Heart right ventricle (tissue), 16 donors: Measurements from ENCODE around the gene GLCE. TPM values are rescaled to one million over a fixed set of nuclear protein-coding genes. Genes with fewer than 3 reads are reported as not detected.
A peak's percentile ranks its signal among the peaks of the same experiment; 100 is the strongest.
"Not testable (repeated sequence)": the region's sequence is repeated elsewhere in the genome, so short reads cannot be mapped to it uniquely, and the experiment has no call there.

Experiments
- ATAC-seq, 8 donors: fragments of 200-7000 bp; cut with Tn5 transposase; one replicate each; pipeline ENCODE4 v1.9.1; 2020; ENCODE audit warnings: mild to moderate bottlenecking in 8 of 8, moderate library complexity in 8 of 8, moderate number of reproducible peaks in 1 of 8
- DNase-seq, 2 donors: peaks; one replicate each; pipeline ENCODE4 v3.0.0-alpha.2; 2020
- H3K27ac ChIP-seq, 10 donors: fragments of 200-600 bp; sonication (generic) in 2 of 10; one replicate each; pipeline versions ENCODE4 v1.5.0 to v1.8.0; 2020 to 2022; ENCODE audit warnings: mild to moderate bottlenecking in 3 of 10
- H3K27me3 ChIP-seq, 7 donors: fragments of 200-600 bp; one replicate each; pipeline ENCODE4 v1.8.0; 2021 to 2022; ENCODE audit warnings: mild to moderate bottlenecking in 2 of 7
- H3K36me3 ChIP-seq, 9 donors: fragments of 200-600 bp; sonication (generic) in 1 of 9; one replicate each; pipeline versions ENCODE4 v1.5.0 to v1.8.0; 2020 to 2022; ENCODE audit warnings: mild to moderate bottlenecking in 2 of 9
- H3K4me1 ChIP-seq, 9 donors: fragments of 200-600 bp; sonication (generic) in 1 of 9; one replicate each; pipeline versions ENCODE4 v1.5.0 to v1.8.0; 2020 to 2022; ENCODE audit warnings: mild to moderate bottlenecking in 4 of 9
- H3K4me3 ChIP-seq, 10 donors: fragments of 200-600 bp; sonication (generic) in 2 of 10; one replicate each; pipeline versions ENCODE4 v1.5.0 to v1.8.0; 2020 to 2022; ENCODE audit warnings: mild to moderate bottlenecking in 7 of 10, moderate library complexity in 2 of 10
- H3K9me3 ChIP-seq, 11 donors: fragments of 200-600 bp in 10 of 11; sonication (generic) in 2 of 11; one replicate each; pipeline versions ENCODE4 v1.5.0 to v1.8.0; 2013 to 2022; ENCODE audit warnings: mild to moderate bottlenecking in 2 of 11, control low read depth in 1 of 11, moderate library complexity in 1 of 11
- CTCF ChIP-seq, 9 donors: fragments of 200-600 bp; sonication (generic) in 2 of 9; IDR thresholded peaks; one replicate each; pipeline versions ENCODE4 v1.5.0 to v1.8.0; 2021 to 2022; ENCODE audit warnings: antibody characterized with exemption in 9 of 9, mild to moderate bottlenecking in 5 of 9, moderate library complexity in 1 of 9
- WGBS, 2 donors: extraction: QIAGEN DNeasy Blood & Tissue Kit; methylation state at CpG; one replicate each; pipeline ENCODE4 v1.1.7; 2013; ENCODE audit warnings: inconsistent platforms in 1 of 2; 5-methylcytosine and 5-hydroxymethylcytosine counted together
- intact Hi-C, 10 donors: fragments of 100-400 bp; cut with DNase I; formaldehyde crosslinking; loops; one replicate each; pipeline versions ENCODE4 v1.11.1 to v1.14.2; 2022
- polyA plus RNA-seq, 2 donors: library from polyadenylated mRNA; stranded (reverse); fragments of 200-250 nt; gene quantifications; one replicate each; pipeline ENCODE4 v1.2.3, GENCODE V29; 2013
- total RNA-seq, 10 donors: library from RNA; stranded (reverse); fragmentation: NEBNext Ultra II Directional in 3 of 10; extraction: Animal tissue kit (Norgen Biotek cat#: 25700) in 3 of 10; gene quantifications; one replicate each; pipeline versions ENCODE4 v1.2.1 to v1.2.4, GENCODE V29; 2021 to 2023
- donor health status: Arrhythmogenic right ventricular cardiomyopathy.
- donor health status: ischemic (EF 13 %, LVEDD 7.1; RV severe dilation, severe dysfunction).
- donor health status: healthy with polysubstance abuse.
- donor health status: DM: no; HTN: yes; CAD: no.
- donor health status: DM: no; HTN: no; CAD: no.
- donor health status: ischemic (EF 25% LVEDD 6.9; RV normal size, moderate dysfunction).
- donor health status: ischemic (EF 25% LVEDD 5.7; RV mildly dilated, moderate dysfunction).
- donor health status: healthy.
- donor health status: DM: yes; HTN: yes; CAD: no.
- donor health status: Ischemic cardiomyopathy.
- donor health status: ischemic (EF 35%, LVEDD 5.7; RV mildly dilated, moderate dysfunction).
- donor health status: nonischemic (EF 11% LVEDD 7.7; RV severe dilation, severe dysfunction).
- donor health status: DM: yes; HTN: yes; CAD: no.
- donor health status: PGD.
- donor health status: ischemic (EF 29% LVEDD 5.4; RV normal size, mild dysfunction).
- donor health status: nonischemic (EF 23%, LVEDD 6.1; RV moderate dilation, normal function).

GLCE gene
- total and polyA plus RNA-seq, 12 donors, result 5.4 to 13.3 (median 7.5) TPM

- 58 to 74% methylated on average over 7 of the region's 7 CpGs for WGBS, 2 donors
- Histone ChIP-seq H3K9me3 (no peaks in the 10 kb centered on the region), H3K36me3 (no peaks in the 10 kb centered on the region), H3K27ac (peak overlapping the region in 7 of 10 donors; percentile 25 to 82 (median 43)), H3K27me3 (no peaks in the 10 kb centered on the region), H3K4me1 (peaks cover 0 to 32% (median 13%) of the 10 kb centered on the region in 9 donors), H3K4me3 (no peak overlapping the region)
- ATAC-seq, result peak; percentile 80 to 95 (median 90)
- DNase-seq, result peak; percentile 66 to 69
- TF ChIP-seq CTCF (IDR thresholded peaks at IDR 0.05), result no peak
- intact Hi-C loops, result no loop called here
These were observed 130.1 kb downstream of the GLCE start for GRCh38 chr15:69290346-69291164.

GRCh38 chr15:69291651-69292050, 131.2 kb downstream of the GLCE start:
- 93 to 94% methylated on average over 10 of the region's 10 CpGs for WGBS, 2 donors

GRCh38 chr15:69292826-69293420, 132.5 kb downstream of the GLCE start:
- H3K27me3 ChIP-seq, result peaks cover 0 to 3% (median 0%) of the 10 kb centered on the region in 7 donors

More at GRCh38 chr15:69291651-69292050, 131.2 kb downstream of the GLCE start:
- DNase-seq, ATAC-seq, H3K9me3 ChIP-seq, H3K4me3 ChIP-seq, intact Hi-C loops, H3K36me3 ChIP-seq, H3K27me3 ChIP-seq: not testable (repeated sequence)
- peaks cover 0 to 32% (median 13%) of the 10 kb centered on the region in 9 donors for H3K4me1 ChIP-seq
- peak overlapping the region in 2 of 10 donors; percentile 54 to 82 for H3K27ac ChIP-seq

GRCh38 chr15:69293741-69294615, 133.5 kb downstream of the GLCE start:
- Histone ChIP-seq H3K4me1 (peaks cover 0 to 34% (median 13%) of the 10 kb centered on the region in 9 donors), H3K27ac (no peak overlapping the region), H3K36me3 (no peaks in the 10 kb centered on the region), H3K27me3 (peaks cover 0 to 13% (median 10%) of the 10 kb centered on the region in 7 donors), H3K4me3 (no peak overlapping the region), H3K9me3 (no peaks in the 10 kb centered on the region)
- ATAC-seq (no peak), DNase-seq (no peak)
- intact Hi-C loops, result no loop called here
- WGBS, 2 donors, result 96% methylated on average over 11 of the region's 11 CpGs
- TF ChIP-seq CTCF (IDR thresholded peaks at IDR 0.05), result no peak

More at GRCh38 chr15:69292826-69293420, 132.5 kb downstream of the GLCE start:
- TF ChIP-seq CTCF (IDR thresholded peaks at IDR 0.05), result no peak
- Histone ChIP-seq H3K27ac (no peak overlapping the region), H3K9me3 (no peaks in the 10 kb centered on the region), H3K4me3 (no peak overlapping the region), H3K4me1 (peaks cover 0 to 32% (median 13%) of the 10 kb centered on the region in 9 donors), H3K36me3 (no peaks in the 10 kb centered on the region)
- WGBS, 2 donors, result 91 to 93% methylated on average over 10 of the region's 10 CpGs
- intact Hi-C loops, result no loop called here
- ATAC-seq, result no peak
- no peak for DNase-seq
